Stimulated activated CD4-positive, alpha-beta T cell treated with anti-CD3 and anti-CD28 coated beads, Interleukin-4, amount 100 ng/mL, for 1 hour (primary cell): ENCODE measurements around the gene SLCO4C1.

ENCODE experiments used
- DNase-seq: peaks from one replicate; pipeline ENCODE4 v3.0.0-alpha.2; 2020

Gene SLCO4C1

GRCh38 chr5:102270036-102270435 lies 26.0 kb downstream of the SLCO4C1 start:
- DNase-seq: no peak

- DNase-seq: no peak
These were observed 33.4 kb downstream of the SLCO4C1 start for GRCh38 chr5:102262688-102263087.

GRCh38 chr5:102249381-102249780 lies 46.7 kb downstream of the SLCO4C1 start:
- no peak for DNase-seq

GRCh38 chr5:102243213-102243612 lies 52.9 kb downstream of the SLCO4C1 start:
- no peak for DNase-seq

- DNase-seq: no peak
These were observed 54.2 kb downstream of the SLCO4C1 start for GRCh38 chr5:102241809-102242421.

- DNase-seq: no peak
These were observed 64.1 kb downstream of the SLCO4C1 start for GRCh38 chr5:102231693-102232619.

- no peak for DNase-seq
These were observed 66.4 kb downstream of the SLCO4C1 start for GRCh38 chr5:102229685-102230084.

- DNase-seq: no peak
These were observed 69.8 kb downstream of the SLCO4C1 start for GRCh38 chr5:102226321-102226720.

- no peak for DNase-seq
These were observed 72.3 kb downstream of the SLCO4C1 start for GRCh38 chr5:102223542-102224477.

- no peak for DNase-seq
These were observed 73.3 kb downstream of the SLCO4C1 start for GRCh38 chr5:102222772-102223171.

- DNase-seq: no peak
These were observed 74.1 kb downstream of the SLCO4C1 start for GRCh38 chr5:102221949-102222348.

GRCh38 chr5:102218159-102218558 lies 77.9 kb downstream of the SLCO4C1 start:
- no peak for DNase-seq

- no peak for DNase-seq
These were observed 79.4 kb downstream of the SLCO4C1 start for GRCh38 chr5:102216678-102217077.

GRCh38 chr5:102211165-102211564 lies 84.9 kb downstream of the SLCO4C1 start:
- no peak for DNase-seq

- DNase-seq: no peak
These were observed 95.2 kb downstream of the SLCO4C1 start for GRCh38 chr5:102200861-102201260.

GRCh38 chr5:102196481-102196880 lies 99.6 kb downstream of the SLCO4C1 start:
- no peak for DNase-seq
